Peyer's patch (tissue), 4 donors: ENCODE data around the gene COL28A1.

Experiments
- POLR2A ChIP-seq, 2 donors: fragments of 450-650 bp; IDR thresholded peaks; one replicate each; pipeline ENCODE4 v1.5.1; 2017; ENCODE audit warnings: antibody characterized with exemption in 2 of 2, mild to moderate bottlenecking in 2 of 2, moderate library complexity in 2 of 2
- TF ChIP-seq, protein P1 (sequence below), 6 experiments: fragments of 450-650 bp in 4 of 6; fragments of 200-600 bp in 2 of 6; sonication (generic) in 1 of 6; IDR thresholded peaks; one replicate each; pipeline ENCODE4 v1.5.1; 2017 to 2019; ENCODE audit warnings: antibody characterized with exemption in 6 of 6, mild to moderate bottlenecking in 3 of 6, moderate library complexity in 1 of 6

DNA sequence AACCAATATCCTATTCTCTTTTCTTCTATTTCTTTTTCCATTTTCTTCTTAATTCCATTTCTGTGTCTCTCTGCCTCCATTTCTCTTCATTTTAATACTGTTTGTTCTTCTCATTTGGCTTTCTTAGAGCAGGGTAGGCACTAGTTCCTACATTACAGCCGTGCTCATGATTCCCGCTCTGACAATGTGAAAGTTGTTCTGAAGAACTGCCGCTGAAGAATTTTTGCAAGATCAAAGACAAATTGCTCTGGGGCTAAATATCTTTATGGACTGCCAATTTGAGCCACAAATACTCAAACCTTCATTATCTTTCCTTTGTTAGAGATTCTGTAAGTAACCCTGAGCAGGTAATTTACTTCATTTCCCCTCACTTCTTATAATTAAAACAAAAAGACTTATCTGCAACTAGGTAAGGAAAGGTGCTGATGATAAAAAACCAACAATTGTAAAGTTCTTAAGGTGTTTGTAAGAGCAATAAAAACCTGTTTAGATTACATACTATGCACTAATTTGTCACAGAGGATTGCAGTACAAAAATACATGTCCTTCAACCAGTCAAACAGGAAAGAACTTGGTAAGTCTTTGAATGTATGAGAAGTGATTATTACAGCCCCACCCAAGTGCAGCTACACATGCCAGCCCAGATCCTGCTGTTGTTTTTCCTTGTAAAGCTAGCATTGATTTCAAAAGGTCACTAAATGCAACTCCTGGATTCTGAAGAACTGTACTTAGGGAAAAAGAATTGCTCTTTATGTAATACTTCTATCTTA, 127.5 kb downstream of the COL28A1 start:
- TF ChIP-seq, protein P1, sequence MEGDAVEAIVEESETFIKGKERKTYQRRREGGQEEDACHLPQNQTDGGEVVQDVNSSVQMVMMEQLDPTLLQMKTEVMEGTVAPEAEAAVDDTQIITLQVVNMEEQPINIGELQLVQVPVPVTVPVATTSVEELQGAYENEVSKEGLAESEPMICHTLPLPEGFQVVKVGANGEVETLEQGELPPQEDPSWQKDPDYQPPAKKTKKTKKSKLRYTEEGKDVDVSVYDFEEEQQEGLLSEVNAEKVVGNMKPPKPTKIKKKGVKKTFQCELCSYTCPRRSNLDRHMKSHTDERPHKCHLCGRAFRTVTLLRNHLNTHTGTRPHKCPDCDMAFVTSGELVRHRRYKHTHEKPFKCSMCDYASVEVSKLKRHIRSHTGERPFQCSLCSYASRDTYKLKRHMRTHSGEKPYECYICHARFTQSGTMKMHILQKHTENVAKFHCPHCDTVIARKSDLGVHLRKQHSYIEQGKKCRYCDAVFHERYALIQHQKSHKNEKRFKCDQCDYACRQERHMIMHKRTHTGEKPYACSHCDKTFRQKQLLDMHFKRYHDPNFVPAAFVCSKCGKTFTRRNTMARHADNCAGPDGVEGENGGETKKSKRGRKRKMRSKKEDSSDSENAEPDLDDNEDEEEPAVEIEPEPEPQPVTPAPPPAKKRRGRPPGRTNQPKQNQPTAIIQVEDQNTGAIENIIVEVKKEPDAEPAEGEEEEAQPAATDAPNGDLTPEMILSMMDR (IDR thresholded peaks at IDR 0.05) = no peak
- no peak for TF ChIP-seq POLR2A (IDR thresholded peaks at IDR 0.05)
